Measurements from ENCODE around the gene MICAL3.

DNA sequence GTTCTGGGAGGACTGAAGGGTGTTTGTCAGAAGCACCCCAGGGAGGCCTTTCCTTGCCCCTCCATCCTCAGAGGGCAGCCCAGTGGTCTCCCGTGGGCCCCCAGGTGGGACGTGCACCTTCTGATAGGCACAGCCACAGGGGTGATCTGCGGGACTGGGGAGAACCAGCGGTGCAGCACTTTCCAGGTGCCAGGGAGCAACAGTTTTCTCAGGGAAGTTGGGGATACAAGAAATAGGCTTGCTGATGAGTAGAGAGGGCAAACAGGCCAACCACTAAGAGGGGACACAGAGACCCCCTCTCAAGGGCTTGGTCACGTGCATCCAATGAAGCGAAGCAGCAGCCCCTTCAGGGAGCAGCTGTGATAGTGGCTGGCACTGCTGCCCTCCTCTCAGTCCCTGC lies 143.0 kb downstream of the MICAL3 start:
- TF ChIP-seq, protein P1, sequence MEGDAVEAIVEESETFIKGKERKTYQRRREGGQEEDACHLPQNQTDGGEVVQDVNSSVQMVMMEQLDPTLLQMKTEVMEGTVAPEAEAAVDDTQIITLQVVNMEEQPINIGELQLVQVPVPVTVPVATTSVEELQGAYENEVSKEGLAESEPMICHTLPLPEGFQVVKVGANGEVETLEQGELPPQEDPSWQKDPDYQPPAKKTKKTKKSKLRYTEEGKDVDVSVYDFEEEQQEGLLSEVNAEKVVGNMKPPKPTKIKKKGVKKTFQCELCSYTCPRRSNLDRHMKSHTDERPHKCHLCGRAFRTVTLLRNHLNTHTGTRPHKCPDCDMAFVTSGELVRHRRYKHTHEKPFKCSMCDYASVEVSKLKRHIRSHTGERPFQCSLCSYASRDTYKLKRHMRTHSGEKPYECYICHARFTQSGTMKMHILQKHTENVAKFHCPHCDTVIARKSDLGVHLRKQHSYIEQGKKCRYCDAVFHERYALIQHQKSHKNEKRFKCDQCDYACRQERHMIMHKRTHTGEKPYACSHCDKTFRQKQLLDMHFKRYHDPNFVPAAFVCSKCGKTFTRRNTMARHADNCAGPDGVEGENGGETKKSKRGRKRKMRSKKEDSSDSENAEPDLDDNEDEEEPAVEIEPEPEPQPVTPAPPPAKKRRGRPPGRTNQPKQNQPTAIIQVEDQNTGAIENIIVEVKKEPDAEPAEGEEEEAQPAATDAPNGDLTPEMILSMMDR (IDR thresholded peaks at IDR 0.05) = no peak
- no peak for TF ChIP-seq EZH2 (IDR thresholded peaks at IDR 0.05)

Measured in neural progenitor cell (in vitro differentiated cells).